Neural cell (in vitro differentiated cells): ENCODE data around the gene UGT1A3.

Experiments used
- CTCF ChIP-seq: fragments of 450-650 bp; IDR thresholded peaks from 2 replicates; pipeline ENCODE4 v1.5.1; 2014; ENCODE audit warnings: antibody characterized with exemption, mild to moderate bottlenecking, moderate library complexity; ENCODE audit not compliant: poor library complexity, severe bottlenecking
- EP300 ChIP-seq: fragments of 450-650 bp; conservative IDR thresholded peaks from 2 replicates; pipeline ENCODE4 v1.6.1; 2014; ENCODE audit warnings: antibody characterized with exemption, mild to moderate bottlenecking, moderate library complexity; ENCODE audit not compliant: poor library complexity, severe bottlenecking
- REST ChIP-seq: IDR thresholded peaks from 2 replicates; pipeline ENCODE4 v1.6.1; 2012; ENCODE audit warnings: borderline replicate concordance
- SMC3 ChIP-seq: fragments of 450-650 bp; conservative IDR thresholded peaks from 2 replicates; pipeline ENCODE4 v1.6.1; 2014; ENCODE audit warnings: antibody characterized with exemption, mild to moderate bottlenecking, moderate library complexity; ENCODE audit not compliant: poor library complexity

GRCh38 chr2:233698740-233699139 is 30.1 kb upstream of the UGT1A3 start:
- TF ChIP-seq EP300 (no peak), SMC3 (no peak), CTCF (no peak), REST (no peak)
